ENCODE measurements around the gene VIM.

GRCh38 chr10:17200001-17200911, 27.8 kb upstream of the VIM start:
- no peak for TF ChIP-seq CTCF (IDR thresholded peaks at IDR 0.05)
- TF ChIP-seq POLR2A (IDR thresholded peaks at IDR 0.05), result no peak
